ENCODE measurements around the gene LRP4. TPM values are rescaled to one million over a fixed set of nuclear protein-coding genes. Genes with fewer than 3 reads are reported as not detected.

Gene LRP4
- total and polyA plus RNA-seq, 2 of the 8 experiments (the other 6 are each of a cell fraction or from before 2014, with no cell fraction given): 5.4 to 22.1 TPM

DNA sequence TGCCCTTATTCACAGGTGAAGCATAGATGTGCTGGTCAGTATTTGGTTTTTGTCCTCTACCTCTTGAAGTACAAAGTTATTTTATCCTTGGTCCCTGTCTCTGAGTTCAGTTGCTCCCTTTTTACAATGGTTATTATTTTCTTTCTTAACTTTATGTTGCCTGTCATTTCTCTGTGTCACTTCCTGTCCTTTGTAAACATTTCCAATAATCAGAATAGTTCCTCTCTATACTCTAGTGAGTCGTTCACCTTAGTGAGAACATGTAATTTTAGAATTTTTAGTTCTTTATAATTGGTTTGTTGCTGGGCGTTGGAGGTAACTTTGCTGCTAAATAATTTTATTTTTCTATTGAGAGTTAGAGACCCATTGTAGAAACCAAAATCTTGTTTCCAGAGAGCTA, 34.2 kb upstream of the LRP4 start (continued):
- TF ChIP-seq CHD7 (IDR thresholded peaks at IDR 0.05; ENCODE audit: insufficient replicate concordance, low read length) (no peak), POLR2A (IDR thresholded peaks at IDR 0.05; ENCODE audit: control extremely low read depth in 1 of 2, low read depth in 2 of 2, low read length in 2 of 2) (no peak), EZH2 (IDR thresholded peaks at IDR 0.05; ENCODE audit: low read depth, low read length, severe bottlenecking) (no peak), TCF12 (IDR thresholded peaks at IDR 0.05; ENCODE audit: low read depth, low read length) (no peak), SIX5 (IDR thresholded peaks at IDR 0.05; ENCODE audit: low read depth, low read length) (no peak), NRF1 (IDR thresholded peaks at IDR 0.05; ENCODE audit: low read depth, low read length) (no peak), NANOG (IDR thresholded peaks at IDR 0.05; ENCODE audit: insufficient read depth, low read depth, low read length, poor library complexity, severe bottlenecking) (no peak), SP2 (IDR thresholded peaks at IDR 0.05; ENCODE audit: low read length) (no peak), TAF7 (optimal IDR thresholded peaks at IDR 0.05; ENCODE audit: borderline replicate concordance, low read depth, low read length) (no peak), KDM4A (IDR thresholded peaks at IDR 0.05; ENCODE audit: low read depth, low read length, severe bottlenecking) (no peak), TAF1 (IDR thresholded peaks at IDR 0.05; ENCODE audit: low read depth, low read length) (no peak), TBP (IDR thresholded peaks at IDR 0.05; ENCODE audit: low read depth, low read length) (no peak)
- TF ChIP-seq, protein P1, sequence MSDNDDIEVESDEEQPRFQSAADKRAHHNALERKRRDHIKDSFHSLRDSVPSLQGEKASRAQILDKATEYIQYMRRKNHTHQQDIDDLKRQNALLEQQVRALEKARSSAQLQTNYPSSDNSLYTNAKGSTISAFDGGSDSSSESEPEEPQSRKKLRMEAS (IDR thresholded peaks at IDR 0.05): no peak
